GM19099 (cell line): ENCODE measurements around the gene MOB3A.

Experiments
- POLR2A ChIP-seq: IDR thresholded peaks from 3 replicates; pipeline ENCODE4 v1.6.1; 2011; ENCODE audit warnings: low read depth; ENCODE audit not compliant: insufficient read length; ENCODE audit errors: extremely low read depth

The MOB3A gene

DNA sequence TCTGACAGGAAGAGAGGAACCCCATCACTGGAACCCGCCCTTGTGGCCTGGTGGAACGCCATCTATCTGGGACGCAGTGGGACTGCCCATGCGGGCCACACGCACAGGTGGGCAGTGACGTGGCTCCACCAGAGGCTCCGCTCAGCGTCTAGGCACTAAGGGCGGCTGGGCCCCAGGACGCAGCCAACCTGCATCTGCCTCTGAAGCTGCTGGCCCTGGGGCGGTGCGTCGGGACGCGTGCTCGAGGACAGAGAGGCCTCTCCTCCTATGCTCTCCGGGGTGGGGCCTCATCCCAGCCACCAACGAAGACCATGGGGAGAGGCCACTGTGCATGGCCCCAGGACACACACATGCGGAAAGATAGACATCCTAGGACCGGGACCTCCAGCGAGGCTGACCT lies 18.7 kb upstream of the MOB3A start:
- TF ChIP-seq POLR2A, result no peak

DNA sequence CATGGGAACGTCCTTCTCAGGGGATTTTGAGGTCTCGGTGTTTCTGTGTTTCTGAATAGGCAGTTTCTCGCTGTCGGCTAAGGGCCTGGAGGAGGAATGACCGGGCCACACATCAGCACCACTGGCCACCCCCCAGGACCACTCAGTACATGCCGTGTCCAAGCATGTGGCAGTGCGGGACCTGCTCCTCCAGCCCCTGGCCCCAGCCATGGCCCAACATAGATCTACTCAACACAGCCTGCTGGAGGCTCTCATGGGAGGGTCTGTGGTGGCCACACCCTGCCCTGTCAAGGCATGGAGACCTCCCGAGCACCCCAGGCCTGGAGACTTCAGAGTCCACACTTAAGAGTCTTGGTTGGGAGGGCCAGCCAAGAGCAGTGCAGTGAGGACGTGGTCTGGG lies 18.1 kb upstream of the MOB3A start:
- TF ChIP-seq POLR2A, result no peak

DNA sequence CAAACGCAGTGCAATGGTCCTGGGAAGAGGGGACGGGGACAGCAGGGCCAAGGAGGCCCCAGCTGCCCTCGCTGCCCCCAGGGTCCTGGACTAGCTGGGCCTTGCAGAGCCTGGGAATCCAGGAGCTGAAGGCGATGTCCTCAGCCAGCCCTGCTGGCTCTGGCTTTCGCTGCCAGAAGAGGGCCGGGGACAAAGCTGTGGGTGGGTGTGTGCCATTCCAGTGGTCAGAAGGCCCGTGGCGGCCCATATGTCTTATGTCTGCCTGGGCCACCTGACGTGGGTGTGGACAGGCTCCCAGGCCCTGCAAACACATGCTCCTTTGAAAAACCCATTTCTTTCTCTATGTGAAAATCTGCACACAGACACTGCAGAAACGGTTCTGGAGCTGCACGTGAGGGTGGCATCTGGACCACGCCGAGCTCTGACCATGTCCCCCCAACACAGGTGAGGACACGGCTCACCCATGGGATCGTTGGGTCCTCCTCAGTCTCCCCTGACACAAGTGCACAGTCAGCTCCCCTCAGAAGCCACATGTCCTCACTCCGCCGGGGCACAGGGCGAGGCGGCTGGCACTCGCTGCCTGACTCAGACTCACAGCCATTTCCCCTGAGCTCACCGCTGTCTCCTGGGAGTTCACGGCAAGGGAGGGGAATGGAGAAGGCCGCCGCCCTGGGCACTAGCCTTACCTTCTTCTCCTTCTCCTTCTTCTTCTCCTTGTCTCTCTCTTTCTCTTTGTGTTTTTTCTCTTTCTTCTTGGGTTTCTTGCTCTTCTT lies 17.5 kb upstream of the MOB3A start:
- no peak for TF ChIP-seq POLR2A

DNA sequence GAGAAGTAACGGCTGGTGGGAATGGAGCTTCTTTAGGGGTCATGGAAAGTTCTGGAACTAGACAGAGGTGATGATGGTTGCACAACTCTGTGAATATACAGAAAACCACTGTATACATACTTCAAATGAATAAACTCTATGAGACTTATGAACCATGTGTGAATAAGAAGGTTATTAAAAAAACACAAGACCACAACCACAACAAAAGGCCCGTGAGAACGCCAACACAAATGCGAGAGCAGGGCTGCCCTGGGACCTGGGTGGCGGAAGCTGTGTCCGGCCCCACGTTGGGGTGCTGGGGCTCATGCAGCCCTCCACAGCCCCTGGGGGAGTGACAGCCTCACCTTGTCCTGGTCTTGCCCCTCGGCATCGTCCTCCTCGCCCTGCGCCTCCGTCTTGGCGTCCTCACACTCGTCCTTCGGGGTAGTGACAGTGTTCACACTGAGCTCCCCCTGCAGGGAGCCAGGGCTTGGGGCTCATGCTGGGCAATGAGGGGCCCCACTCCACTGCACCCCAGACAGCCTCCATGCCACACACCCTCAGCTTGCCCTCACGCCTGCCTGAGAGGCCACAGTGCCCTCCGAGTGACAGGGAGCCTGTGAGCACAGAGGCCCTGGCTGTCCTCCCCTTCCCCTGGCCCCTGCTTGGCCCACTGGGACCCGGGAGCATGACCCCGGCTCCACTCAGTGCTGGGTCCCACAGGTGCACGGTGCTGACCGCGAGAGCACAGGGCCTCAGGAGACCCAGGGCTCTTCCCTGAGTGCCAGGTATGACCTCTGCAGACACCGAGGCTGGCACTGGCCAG lies 16.6 kb upstream of the MOB3A start:
- TF ChIP-seq POLR2A, result no peak

DNA sequence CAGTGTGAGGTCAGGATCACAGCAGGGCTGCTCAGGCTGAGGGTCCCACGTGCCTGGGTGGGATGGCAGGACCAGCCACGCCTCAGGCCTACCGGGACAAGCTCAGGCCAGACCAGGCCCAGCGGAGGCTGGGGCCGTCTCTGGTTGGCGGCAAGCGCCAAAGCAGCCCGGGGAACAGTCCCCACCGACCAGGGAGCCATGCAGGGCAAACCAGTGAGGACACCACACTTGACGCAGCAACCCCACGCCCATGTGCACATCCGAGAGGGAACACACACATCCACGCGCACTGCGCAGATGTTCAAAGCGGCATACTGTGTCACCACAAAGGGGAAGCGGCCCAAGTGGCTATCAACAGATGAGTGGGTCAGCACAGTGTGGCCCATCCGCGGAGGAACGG lies 15.8 kb upstream of the MOB3A start:
- no peak for TF ChIP-seq POLR2A

DNA sequence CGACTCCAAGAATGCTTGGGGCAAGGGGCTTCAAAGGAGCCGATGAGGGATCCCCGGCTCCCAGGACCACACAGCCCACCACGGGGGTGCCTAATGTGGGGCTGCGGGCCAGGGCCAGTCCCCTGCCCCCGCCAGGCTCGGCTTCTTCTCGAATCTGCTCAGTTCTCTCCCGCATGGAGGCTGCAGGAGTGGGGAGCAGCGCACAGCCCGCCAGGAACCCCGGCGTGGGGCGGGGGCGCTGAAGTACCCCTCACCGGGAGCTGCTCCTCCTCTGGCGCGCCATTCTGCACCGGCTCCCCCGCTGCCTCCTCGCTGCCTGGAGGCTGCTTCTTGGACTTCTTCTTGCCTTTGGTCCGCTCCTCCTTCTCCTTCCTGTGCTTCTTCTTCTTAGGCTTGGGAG lies 15.3 kb upstream of the MOB3A start:
- no peak for TF ChIP-seq POLR2A

DNA sequence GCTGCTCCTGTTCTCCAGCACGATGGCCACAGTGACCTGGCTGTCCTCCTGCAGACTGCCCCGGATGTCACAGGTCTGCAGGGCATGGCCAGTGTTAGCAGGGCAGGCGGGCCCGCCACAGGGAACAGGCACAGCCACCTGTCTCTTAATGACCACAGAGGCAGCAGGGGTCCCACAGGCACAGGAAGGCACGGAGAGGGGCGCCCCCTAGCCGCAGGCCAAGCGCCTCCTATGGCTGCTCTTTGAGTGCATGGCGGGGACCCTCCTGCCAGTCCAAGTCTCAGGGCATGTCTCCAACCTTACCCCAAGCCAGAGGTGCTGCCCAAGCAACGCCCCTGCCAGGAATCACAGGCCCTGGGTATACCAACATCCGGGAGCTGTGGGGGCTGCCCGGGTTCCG lies 14.7 kb upstream of the MOB3A start:
- no peak for TF ChIP-seq POLR2A

DNA sequence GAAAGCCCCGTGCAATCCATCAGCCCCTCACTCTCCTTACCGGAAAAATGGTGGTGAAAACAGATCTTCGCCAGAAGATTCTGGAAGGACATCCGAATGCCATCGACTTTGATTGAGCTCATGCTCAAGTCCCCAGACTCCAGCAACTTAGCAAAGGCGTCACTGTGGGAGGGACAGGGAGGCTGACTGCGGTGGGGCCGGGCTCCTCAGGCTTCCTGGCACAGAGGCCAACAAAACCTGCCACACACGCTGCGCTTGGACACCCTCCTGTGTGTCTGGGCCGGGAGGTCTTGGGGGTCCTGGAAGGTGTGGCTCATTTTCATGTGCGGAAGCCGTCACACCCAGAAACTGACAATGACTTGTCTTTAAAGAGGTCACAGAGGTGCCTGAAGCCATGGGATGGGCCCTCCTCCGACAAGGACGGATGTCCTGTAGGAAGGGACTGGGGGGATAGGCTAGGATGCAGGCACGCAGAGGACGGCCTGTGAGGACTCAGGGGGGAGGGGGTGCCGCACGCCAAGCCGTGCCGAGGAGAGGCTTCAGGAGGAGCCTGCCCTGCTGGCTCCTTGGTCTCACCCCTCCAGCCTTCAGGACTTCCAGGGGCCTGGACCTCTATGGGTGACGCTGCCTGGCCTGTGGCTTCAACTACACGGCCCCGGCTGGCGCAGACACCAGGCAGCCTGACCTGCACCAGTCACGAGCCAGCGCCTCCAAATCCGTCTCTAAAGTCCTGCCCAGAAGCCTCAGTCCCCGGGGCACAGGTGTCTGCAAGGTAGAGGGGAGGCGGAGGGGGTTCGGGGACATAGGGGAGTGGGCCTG lies 13.1 kb upstream of the MOB3A start:
- TF ChIP-seq POLR2A, result no peak

DNA sequence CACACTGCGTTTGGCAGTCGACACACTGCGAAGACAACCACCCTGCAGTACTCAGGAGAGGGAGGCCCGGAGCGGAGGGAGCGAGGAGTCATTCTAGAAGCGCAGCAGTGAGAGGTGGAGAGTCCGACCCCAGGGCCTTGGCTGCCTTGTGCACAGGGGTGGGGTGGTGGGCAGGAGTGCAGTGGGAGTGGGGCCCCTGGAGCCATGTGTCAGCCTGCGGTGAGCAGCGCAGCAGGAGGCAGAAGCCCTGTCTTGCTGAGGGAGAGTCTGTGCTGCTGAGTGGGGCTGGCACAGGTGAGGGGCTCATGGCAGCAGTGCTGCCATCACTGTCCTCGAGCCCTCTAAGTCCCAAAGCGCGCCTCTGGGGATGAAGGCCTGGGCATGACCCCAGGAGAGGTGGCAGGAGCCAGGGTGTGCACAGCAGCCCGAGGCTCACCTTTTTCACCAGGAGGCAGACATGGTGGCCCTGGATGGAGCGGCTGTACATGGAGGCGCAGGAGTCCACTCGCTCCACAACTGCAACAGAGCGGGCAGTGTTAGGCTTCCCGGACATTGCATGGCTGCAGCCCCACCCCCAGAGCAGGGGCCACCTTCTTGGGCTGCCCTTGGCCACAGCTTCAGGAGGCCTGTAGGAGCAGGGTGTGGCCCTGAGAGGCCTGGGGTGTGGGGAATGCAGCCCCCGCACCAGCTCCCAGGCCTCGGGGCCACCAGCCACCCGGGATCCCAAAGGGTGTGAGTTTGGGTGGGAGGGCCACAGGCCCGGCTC lies 12.3 kb upstream of the MOB3A start:
- TF ChIP-seq POLR2A, result no peak

DNA sequence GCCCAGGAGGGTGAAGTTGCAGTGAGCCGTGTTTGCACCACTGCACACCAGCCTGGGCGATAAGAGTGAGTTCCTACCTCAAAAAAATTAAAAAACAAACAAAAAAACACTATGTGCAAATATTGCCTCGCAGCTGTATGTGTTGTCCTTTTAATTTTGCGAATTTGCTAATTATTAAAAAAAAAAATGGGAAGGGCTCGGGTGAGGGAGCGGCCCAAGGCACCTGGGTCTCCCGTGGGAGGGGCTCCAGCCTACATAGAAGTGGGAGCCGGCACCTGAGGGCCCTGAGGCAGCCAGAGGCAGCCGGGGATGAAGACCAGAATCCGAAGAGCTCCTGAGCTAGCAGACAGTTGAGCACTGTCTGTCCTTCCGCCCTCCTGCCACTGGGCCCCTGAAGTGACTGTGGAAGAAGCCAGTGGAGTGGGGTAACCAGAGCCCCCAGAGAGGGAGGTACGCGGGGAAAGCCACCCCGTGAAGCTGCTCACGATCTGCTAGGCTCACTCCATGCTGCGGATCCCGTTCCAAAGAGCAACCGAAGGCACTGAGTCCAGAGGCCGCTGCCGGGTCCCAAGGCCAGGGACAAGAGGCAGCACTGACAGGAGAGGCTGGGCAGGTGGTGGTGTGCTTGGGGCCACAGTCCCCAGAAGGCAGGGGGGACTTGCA lies 7.0 kb upstream of the MOB3A start:
- no peak for TF ChIP-seq POLR2A

DNA sequence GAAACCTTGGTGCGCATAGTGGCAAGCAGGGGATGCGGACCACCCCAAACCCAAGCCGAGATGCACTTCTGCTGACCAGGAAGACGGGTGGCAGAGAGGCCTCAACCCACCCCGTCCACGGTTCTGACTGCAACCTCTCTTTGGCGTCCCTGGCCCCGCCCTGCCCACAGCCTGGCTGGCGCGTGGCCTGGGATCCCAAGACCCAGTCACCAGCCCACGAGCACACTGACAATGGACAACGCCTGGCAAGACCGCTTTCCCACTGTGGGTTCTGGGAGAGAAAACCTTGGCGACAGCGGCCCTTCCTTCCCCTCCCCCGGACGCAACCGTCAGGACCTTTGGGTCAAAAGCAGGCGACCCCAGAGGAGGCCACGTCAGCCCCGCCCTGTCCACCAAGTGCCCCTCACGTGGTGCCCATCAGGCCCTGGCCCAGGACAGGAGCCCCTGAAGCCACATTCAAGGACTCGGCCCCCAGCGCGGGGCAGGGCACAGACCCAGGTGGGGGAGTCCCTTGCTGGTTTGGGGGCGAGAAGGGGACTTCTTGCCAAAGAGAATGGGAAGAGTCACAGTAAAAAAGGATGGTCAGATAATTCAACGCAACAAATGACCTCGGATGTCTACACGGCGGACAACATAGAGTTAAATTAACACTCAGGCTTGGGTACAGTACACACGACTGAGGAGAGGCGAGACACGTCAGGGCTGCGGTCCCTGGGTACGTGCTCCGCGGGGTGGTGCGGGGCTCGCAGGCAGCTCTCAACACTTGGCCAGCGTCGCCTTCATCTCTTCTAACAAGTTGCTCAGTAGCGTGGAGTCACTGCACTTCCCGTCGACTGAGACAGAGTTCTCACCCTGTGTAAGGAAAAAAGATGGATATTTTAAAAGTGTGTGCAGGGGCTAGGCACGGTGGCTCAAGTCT lies 5.5 kb upstream of the MOB3A start:
- no peak for TF ChIP-seq POLR2A

DNA sequence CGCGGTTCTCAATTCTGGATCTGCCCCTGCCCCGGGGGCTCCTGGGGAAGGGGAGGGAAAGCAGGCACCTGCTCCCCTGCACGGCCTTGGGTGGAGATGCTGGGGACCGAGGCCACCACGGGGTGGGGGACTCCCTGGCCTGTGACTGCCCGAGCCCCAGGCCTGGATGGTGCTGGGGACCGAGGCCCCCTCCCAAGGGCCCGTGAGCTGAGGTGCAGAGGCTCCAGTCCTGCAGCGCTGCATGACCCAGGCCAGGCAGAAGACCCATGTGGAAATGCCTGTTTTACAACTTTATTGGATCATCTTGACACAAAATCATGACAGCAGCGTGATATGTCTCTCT lies 4.6 kb upstream of the MOB3A start:
- TF ChIP-seq POLR2A, result no peak
